Airway epithelial cell (primary cell): ENCODE data around the gene FAM89B. TPM values are rescaled to one million over a fixed set of nuclear protein-coding genes. Genes with fewer than 3 reads are reported as not detected.

Experiments used
- total RNA-seq: library from RNA; depleted of rRNA; stranded (reverse); fragments of >200 nt; gene quantifications from 2 replicates; pipeline ENCODE4 v1.2.3, GENCODE V29; 2015

Gene FAM89B
- total RNA-seq = 34.2 and 40.8 TPM in 2 replicates

GRCh38 chr11:65572356-65573051, at the start of gene FAM89B:
Gene FAM89B, plus strand, starts transcription at chr11:65572538. Its CDS starts 132 bp downstream, at chr11:65572670.

DNA sequence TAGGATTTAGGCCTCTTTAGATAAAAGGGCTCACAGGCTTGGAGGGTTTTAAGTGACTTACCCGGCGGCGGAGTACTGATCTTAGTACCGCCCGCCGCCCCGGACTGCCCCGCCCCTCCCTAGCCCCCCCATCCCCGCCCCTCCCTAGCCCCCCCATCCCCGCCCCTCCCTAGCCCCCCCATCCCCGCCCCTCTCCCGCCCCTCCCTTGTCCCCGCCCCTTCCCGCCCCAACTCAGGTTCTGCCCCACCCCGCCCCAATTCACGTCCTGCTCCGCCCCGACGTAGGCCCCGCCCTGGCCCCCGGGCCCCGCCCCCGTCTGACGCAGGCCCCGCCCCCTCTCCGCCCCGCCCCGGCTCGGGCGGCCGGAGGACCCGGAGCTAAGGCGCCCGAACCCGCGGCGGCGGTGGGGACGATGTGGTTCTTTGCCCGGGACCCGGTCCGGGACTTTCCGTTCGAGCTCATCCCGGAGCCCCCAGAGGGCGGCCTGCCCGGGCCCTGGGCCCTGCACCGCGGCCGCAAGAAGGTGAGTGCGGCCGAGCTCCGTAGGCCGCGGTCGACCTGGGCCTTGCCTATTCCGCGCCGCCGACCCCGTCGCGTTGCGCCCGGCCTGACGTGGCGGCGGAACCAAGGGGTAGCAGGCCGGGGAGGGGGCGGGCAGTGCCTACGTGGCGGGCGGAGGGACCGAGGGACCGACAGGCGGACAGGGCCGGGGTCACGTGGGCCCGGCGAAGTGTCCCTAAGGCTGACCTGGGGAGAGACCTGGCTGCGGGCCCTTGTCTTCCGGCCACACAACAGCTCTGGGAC, 47.4 kb upstream of the FAM89B start, which contains the start of gene SCYL1:
SCYL1 (plus strand) TSS at position 343 of the 805 bp plus-strand sequence; CDS start at position 414, 71 bp downstream.

DNA sequence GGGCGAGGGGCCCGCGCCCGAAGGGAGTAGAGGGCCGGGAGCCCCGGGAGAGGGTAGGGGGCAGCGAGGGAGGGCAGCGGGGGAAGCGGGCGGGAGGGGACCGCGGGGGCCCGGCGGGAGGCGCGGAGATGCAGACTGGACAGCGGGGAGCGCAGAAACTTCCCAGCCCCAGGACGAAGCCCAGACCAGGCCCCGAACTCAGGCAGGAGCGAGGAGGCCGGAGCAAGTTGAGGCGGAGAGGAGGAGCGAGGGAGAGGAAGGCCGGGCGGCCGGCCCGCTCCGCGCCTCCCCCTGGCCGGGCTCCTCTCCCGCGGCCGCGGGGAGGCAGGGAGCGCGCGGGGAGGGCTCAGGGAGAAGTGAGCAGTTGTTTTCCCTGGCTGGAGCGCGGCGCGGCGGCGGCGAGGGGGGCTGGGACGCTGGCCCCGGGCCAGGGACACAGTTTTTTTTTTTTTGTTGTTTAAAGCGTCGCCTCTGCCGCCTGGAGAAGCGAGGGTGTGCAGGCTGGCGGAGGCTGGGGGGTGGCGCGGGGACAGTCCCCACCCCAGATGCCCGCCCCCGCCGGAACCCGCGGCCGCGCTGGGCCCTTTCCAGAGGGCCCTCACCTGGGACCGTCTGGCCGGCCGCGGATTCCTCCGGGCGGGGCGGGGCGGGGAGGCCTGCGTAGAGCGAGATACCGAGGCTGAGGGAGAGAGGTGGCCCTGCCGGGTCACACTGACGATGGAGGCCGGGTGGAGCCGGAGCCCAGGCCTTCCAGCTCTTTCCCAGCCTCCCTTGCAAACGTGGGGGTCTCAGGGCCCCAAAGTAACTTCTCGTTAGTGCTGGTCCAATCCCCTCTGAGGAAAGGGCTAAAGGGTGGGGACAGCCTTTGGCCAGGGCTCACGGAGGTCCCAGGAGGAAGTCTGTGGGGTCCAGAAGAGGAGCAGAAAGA, 14.1 kb upstream of the FAM89B start, which contains the start of gene LTBP3:
LTBP3 (minus strand) TSS at position 358 of the 928 bp plus-strand sequence. CDS start 400 bp downstream, outside the sequence.

DNA sequence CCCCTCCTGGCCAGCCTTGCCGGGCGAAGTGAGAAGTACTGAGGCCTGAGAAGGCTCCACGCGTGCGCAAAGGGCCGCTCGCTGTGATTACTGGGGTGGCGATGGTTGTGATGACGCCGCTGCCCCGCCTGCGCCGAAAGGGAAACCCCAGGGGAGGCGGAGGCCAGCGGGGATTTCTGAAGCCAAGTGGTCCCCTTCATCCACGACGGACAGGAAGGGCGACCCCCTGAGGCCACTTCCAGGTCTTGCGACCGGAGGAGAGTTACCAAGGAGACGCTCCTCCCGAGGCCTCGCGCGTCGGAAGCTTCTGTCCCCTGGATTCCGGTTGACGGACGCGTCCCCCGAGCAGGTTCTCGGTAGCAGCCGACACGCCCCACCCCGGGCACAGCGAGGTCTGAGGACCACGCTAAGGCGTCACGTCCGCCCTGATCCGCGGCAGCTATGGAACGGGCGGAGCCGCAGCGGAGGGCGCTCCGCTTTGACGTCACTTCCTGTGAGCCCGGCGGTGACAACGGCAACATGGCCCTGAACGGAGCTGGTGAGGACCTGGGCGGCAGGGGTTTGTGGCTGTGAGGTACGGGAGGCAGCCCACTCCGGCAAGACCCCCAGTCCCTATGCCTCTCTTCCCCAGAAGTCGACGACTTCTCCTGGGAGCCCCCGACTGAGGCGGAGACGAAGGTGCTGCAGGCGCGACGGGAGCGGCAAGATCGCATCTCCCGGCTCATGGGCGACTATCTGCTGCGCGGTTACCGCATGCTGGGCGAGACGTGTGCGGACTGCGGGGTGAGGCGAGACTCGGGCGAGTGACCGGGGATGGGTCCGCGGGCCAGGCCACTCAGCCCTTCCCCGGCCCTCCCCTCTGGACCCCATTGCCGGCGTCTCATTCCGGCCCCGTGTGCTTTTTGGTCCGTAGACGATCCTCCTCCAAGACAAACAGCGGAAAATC, 2.1 kb upstream of the FAM89B start, which contains the start of gene ZNRD2:
ZNRD2 (plus strand) TSS at position 505 of the 946 bp plus-strand sequence; CDS start at position 520, 15 bp downstream.

GRCh38 chr11:65575568-65576231, 3.4 kb downstream of the FAM89B start, which contains the start of gene EHBP1L1:
Gene EHBP1L1, plus strand, starts transcription at chr11:65576053. Its CDS starts 250 bp downstream, at chr11:65576303.

DNA sequence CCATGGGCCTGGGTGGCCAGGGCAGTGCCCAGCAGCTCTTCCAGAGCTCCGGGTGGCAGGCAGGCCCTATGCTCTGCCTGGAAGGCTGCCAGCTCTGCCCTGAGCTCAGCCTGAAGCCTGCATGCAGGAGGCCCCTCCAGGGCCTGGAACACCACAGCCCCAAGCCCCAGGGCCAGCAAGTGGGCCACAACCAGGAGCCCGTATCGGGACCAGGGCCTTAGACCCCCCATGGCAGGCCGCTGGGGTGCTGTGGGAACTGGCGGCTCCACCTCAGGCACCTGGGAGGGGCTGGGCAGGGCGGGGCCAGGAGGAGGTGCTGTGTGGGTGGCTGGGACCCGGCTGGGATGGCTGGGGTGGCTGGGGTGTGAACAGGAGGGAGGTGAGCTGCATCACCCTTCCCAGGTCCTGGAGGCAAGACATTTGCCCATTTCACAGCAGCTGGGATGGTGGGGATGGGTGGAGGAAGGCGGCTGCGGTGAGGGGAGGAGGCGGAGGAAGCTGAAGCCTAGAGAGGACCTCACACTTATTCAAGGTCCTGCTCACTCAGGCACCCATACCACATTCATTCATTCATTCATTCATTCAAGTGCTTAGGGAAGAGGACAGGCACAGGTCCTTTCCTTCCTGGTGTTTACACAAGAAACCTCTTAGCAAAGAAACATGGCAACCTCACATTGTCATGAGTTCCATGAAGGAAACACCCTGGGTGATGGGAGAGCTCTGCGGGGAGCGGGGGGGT, 23.4 kb downstream of the FAM89B start, which contains the start of gene KCNK7:
KCNK7 (minus strand) TSS at position 258 of the 739 bp plus-strand sequence; CDS start at position 230, 28 bp downstream.

GRCh38 chr11:65615229-65615949, 43.1 kb downstream of the FAM89B start, which contains the start of gene PCNX3:
Gene PCNX3, plus strand, starts transcription at chr11:65615776. Its CDS starts 536 bp downstream, at chr11:65616312.

Other genes with a start within 250 kb of the FAM89B start
- 27.9 and 29.6 TPM in 2 replicates for gene DPF2, start 238.7 kb upstream of the FAM89B start, total RNA-seq
- gene TIGD3, start 217.8 kb upstream of the FAM89B start, total RNA-seq = 0.07 TPM in 1 of 2 replicates, not detected in the other
- gene SLC25A45, start 189.9 kb upstream of the FAM89B start, total RNA-seq = 0.09 and 0.56 TPM in 2 replicates
- gene FRMD8, start 185.9 kb upstream of the FAM89B start, total RNA-seq = 116 and 142 TPM in 2 replicates
- gene NEAT1, start 149.7 kb upstream of the FAM89B start, total RNA-seq = 23.1 and 31.5 TPM in 2 replicates
- 1,648 and 1,826 TPM in 2 replicates for gene MALAT1, start 73.5 kb upstream of the FAM89B start, total RNA-seq
- gene SCYL1, start 47.5 kb upstream of the FAM89B start, total RNA-seq = 62.1 and 72.4 TPM in 2 replicates
- 47.3 and 70.5 TPM in 2 replicates for gene LTBP3, start 14.2 kb upstream of the FAM89B start, total RNA-seq
- 66.6 and 104 TPM in 2 replicates for gene ZNRD2, start 2.1 kb upstream of the FAM89B start, total RNA-seq
- gene EHBP1L1, start 3.5 kb downstream of the FAM89B start, total RNA-seq = 40.9 and 63.1 TPM in 2 replicates
- gene KCNK7, start 23.3 kb downstream of the FAM89B start, total RNA-seq = 2.9 and 5.2 TPM in 2 replicates
- gene MAP3K11, start 41.7 kb downstream of the FAM89B start, total RNA-seq = 32.6 and 39.1 TPM in 2 replicates
- 33.0 and 43.0 TPM in 2 replicates for gene PCNX3, start 43.2 kb downstream of the FAM89B start, total RNA-seq
- 9.7 and 14.6 TPM in 2 replicates for gene SIPA1, start 65.6 kb downstream of the FAM89B start, total RNA-seq
- gene RELA, start 90.4 kb downstream of the FAM89B start, total RNA-seq = 35.5 and 68.3 TPM in 2 replicates
- gene KAT5, start 139.7 kb downstream of the FAM89B start, total RNA-seq = 33.8 and 37.9 TPM in 2 replicates
- gene RNASEH2C, start 148.3 kb downstream of the FAM89B start, total RNA-seq = 61.6 and 92.6 TPM in 2 replicates
- 21.3 and 24.3 TPM in 2 replicates for gene AP5B1, start 208.4 kb downstream of the FAM89B start, total RNA-seq
- 26.4 and 31.0 TPM in 2 replicates for gene OVOL1, start 214.5 kb downstream of the FAM89B start, total RNA-seq